Vagina (tissue), 2 donors: Measurements from ENCODE around the gene PRKAR2B.

ENCODE experiments used
- POLR2A ChIP-seq, 2 donors: fragments of 450-650 bp; IDR thresholded peaks; one replicate each; pipeline ENCODE4 v1.6.1; 2017; ENCODE audit warnings: antibody characterized with exemption in 2 of 2, mild to moderate bottlenecking in 2 of 2, moderate library complexity in 2 of 2
- POLR2AphosphoS5 ChIP-seq, 2 donors: sonication (generic); formaldehyde crosslinking; IDR thresholded peaks; one replicate each; pipeline ENCODE4 v1.9.0; 2017; ENCODE audit warnings: antibody characterized with exemption in 2 of 2, mild to moderate bottlenecking in 2 of 2, low read depth in 1 of 2; ENCODE audit not compliant: insufficient read depth in 1 of 2
- TF ChIP-seq, protein P1 (sequence below), 3 experiments: fragments of 450-650 bp in 2 of 3; fragments of 200-600 bp in 1 of 3; sonication (generic) in 1 of 3; IDR thresholded peaks; one replicate each; pipeline ENCODE4 v1.5.1; 2017 to 2019; ENCODE audit warnings: antibody characterized with exemption in 3 of 3, mild to moderate bottlenecking in 2 of 3, moderate library complexity in 2 of 3

DNA sequence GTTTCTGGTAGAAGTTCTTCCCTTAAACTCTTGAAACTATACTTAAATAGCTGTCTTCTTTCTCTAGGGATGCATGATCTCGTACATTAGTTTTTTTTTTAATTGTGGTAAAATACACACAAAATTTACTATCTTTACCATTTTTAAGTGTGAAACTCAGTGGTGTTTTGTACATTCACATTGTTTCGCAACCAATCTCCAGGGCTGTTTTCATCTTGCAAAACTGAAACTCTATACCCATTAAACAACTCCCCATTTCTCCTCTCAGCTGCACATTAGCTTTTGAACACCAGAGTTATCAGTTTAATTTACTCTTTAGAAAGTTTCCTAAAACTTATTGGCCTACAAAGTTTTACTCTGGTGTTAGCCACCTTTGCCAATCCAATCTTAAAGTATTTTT lies 45.5 kb upstream of the PRKAR2B start:
- TF ChIP-seq POLR2A (IDR thresholded peaks at IDR 0.05) (no peak), POLR2AphosphoS5 (IDR thresholded peaks at IDR 0.05; ENCODE audit: insufficient read depth in 1 of 2, low read depth in 1 of 2) (no peak)
- TF ChIP-seq, protein P1, sequence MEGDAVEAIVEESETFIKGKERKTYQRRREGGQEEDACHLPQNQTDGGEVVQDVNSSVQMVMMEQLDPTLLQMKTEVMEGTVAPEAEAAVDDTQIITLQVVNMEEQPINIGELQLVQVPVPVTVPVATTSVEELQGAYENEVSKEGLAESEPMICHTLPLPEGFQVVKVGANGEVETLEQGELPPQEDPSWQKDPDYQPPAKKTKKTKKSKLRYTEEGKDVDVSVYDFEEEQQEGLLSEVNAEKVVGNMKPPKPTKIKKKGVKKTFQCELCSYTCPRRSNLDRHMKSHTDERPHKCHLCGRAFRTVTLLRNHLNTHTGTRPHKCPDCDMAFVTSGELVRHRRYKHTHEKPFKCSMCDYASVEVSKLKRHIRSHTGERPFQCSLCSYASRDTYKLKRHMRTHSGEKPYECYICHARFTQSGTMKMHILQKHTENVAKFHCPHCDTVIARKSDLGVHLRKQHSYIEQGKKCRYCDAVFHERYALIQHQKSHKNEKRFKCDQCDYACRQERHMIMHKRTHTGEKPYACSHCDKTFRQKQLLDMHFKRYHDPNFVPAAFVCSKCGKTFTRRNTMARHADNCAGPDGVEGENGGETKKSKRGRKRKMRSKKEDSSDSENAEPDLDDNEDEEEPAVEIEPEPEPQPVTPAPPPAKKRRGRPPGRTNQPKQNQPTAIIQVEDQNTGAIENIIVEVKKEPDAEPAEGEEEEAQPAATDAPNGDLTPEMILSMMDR (IDR thresholded peaks at IDR 0.05), result no peak
